Measurements from ENCODE around the gene TMEM217. TPM values are rescaled to one million over a fixed set of nuclear protein-coding genes. Genes with fewer than 3 reads are reported as not detected.

TMEM217 gene
- total RNA-seq, 3 donors from 2014 or later, result 0.96 to 1.6 (median 1.5) TPM

GRCh38 chr6:37170273-37171200 is 87.4 kb downstream of the TMEM217 start:
- peak in 2 of 3 donors; percentile 50 to 83 for DNase-seq
- intact Hi-C loops (cut with DNase I, micrococcal nuclease), result loop anchor here in 1 of 2 donors (5.0 kb wide), 2 partner anchors 38 to 113 kb away; no protein-coding TSS in a partner anchor
- peaks cover 12% of the 10 kb centered on the region for H3K4me1 ChIP-seq (ENCODE audit: low read depth)

GRCh38 chr6:37169496-37170272 is 88.3 kb downstream of the TMEM217 start, which contains the start of gene PIM1:
PIM1 (plus strand) TSS chr6:37170152; CDS start chr6:37170576, 424 bp downstream.
- no peaks in the 10 kb centered on the region for H3K36me3 ChIP-seq (ENCODE audit: low read depth)
- intact Hi-C loops (cut with DNase I, micrococcal nuclease), result loop anchor here in 1 of 2 donors (5.0 kb wide), 2 partner anchors 37 to 112 kb away; no protein-coding TSS in a partner anchor
- peaks cover 12% of the 10 kb centered on the region for H3K4me1 ChIP-seq (ENCODE audit: low read depth)

More at GRCh38 chr6:37170273-37171200, 87.4 kb downstream of the TMEM217 start:
- peak; percentile 9 for TF ChIP-seq CTCF (IDR thresholded peaks at IDR 0.05)
- no peaks in the 10 kb centered on the region for H3K9me3 ChIP-seq
- H3K4me3 ChIP-seq, result peak overlapping the region; percentile 52
- H3K36me3 ChIP-seq (ENCODE audit: low read depth), result no peaks in the 10 kb centered on the region
- peak; percentile 33 for ATAC-seq

GRCh38 chr6:37168811-37169495 is 89.0 kb downstream of the TMEM217 start:
- TF ChIP-seq CTCF (IDR thresholded peaks at IDR 0.05), result no peak
- Histone ChIP-seq H3K36me3 (ENCODE audit: low read depth) (no peaks in the 10 kb centered on the region), H3K9me3 (no peaks in the 10 kb centered on the region), H3K4me1 (ENCODE audit: low read depth) (peaks cover 10% of the 10 kb centered on the region), H3K4me3 (peak overlapping the region; percentile 12)
- DNase-seq (no peak), ATAC-seq (peak; percentile 0)
- intact Hi-C loops (cut with DNase I, micrococcal nuclease), result no loop called here

More at GRCh38 chr6:37169496-37170272, 88.3 kb downstream of the TMEM217 start, which contains the start of gene PIM1:
- TF ChIP-seq CTCF (IDR thresholded peaks at IDR 0.05), result no peak
- DNase-seq (peak; percentile 100), ATAC-seq (peak; percentile 89)
- no peaks in the 10 kb centered on the region for H3K9me3 ChIP-seq
- peak within 1 kb of the TSS; percentile 52 for H3K4me3 ChIP-seq

- Histone ChIP-seq H3K4me3 (no peak overlapping the region), H3K36me3 (ENCODE audit: low read depth) (no peaks in the 10 kb centered on the region), H3K9me3 (no peaks in the 10 kb centered on the region), H3K4me1 (ENCODE audit: low read depth) (peaks cover 5% of the 10 kb centered on the region)
- TF ChIP-seq CTCF (IDR thresholded peaks at IDR 0.05), result no peak
- intact Hi-C loops (cut with DNase I, micrococcal nuclease), result no loop called here
- ATAC-seq (no peak), DNase-seq (no peak)
Observed at GRCh38 chr6:37168163-37168758, 89.7 kb downstream of the TMEM217 start.

All from mucosa of descending colon (tissue), 3 donors.